Measurements from ENCODE around the gene ZCCHC2. TPM values are rescaled to one million over a fixed set of nuclear protein-coding genes. Genes with fewer than 3 reads are reported as not detected.
A peak's percentile ranks its signal among the peaks of the same experiment; 100 is the strongest.

Gene ZCCHC2
- total and polyA plus RNA-seq, 2 of the 13 experiments (the other 11 are each of a cell fraction or from before 2014, with no cell fraction given), result 62.5 to 76.1 TPM

GRCh38 chr18:62509779-62510178 is 13.0 kb upstream of the ZCCHC2 start:
- H4K20me1 ChIP-seq (ENCODE audit: insufficient read depth, low read length), result no peaks in the 10 kb centered on the region
- POLR2A ChIA-PET, result no interaction called here
- intact Hi-C loops (cut with micrococcal nuclease; ENCODE audit: unreplicated experiment), result no loop called here
- TF ChIP-seq SNRNP70 (IDR thresholded peaks at IDR 0.05; ENCODE audit: low read depth, low read length) (no peak), KDM1A (CRISPR knock-in tag; IDR thresholded peaks at IDR 0.05) (no peak), TAF15 (IDR thresholded peaks at IDR 0.05; ENCODE audit: low read depth, low read length, poor library complexity, severe bottlenecking) (no peak), SOX5 (CRISPR knock-in tag; IDR thresholded peaks at IDR 0.05; ENCODE audit: borderline replicate concordance) (peak; percentile 42; the same call in 1 of the 2 replicates), MLX (CRISPR knock-in tag; IDR thresholded peaks at IDR 0.05) (no peak), DMAP1 (CRISPR knock-in tag; IDR thresholded peaks at IDR 0.05) (no peak), USF2 (IDR thresholded peaks at IDR 0.05; ENCODE audit: low read depth, low read length) (no peak), USF2 (CRISPR knock-in tag; IDR thresholded peaks at IDR 0.05; ENCODE audit: borderline replicate concordance) (no peak), ZBTB14 (CRISPR knock-in tag; IDR thresholded peaks at IDR 0.05) (no peak), ZNF44 (CRISPR knock-in tag; IDR thresholded peaks at IDR 0.05) (no peak), MAFF (IDR thresholded peaks at IDR 0.05; ENCODE audit: low read depth, low read length) (no peak), SIN3A (IDR thresholded peaks at IDR 0.05; ENCODE audit: borderline replicate concordance, low read depth, low read length) (no peak), RNF2 (conservative IDR thresholded peaks at IDR 0.05; ENCODE audit: low read depth) (no peak), CREM (IDR thresholded peaks at IDR 0.05) (0 out of 2 replicates have a peak, but pooled peaks have one; percentile 37), CREM (CRISPR knock-in tag; IDR thresholded peaks at IDR 0.05) (no peak), RCOR2 (CRISPR knock-in tag; IDR thresholded peaks at IDR 0.05) (no peak), DPF2 (CRISPR knock-in tag; IDR thresholded peaks at IDR 0.05; ENCODE audit: borderline replicate concordance, low read depth) (0 out of 2 replicates have a peak, but pooled peaks have one; percentile 32), ZNF343 (CRISPR knock-in tag; IDR thresholded peaks at IDR 0.05) (no peak), SAP130 (CRISPR knock-in tag; IDR thresholded peaks at IDR 0.05; ENCODE audit: low read depth) (peak; percentile 40), ZNF777 (CRISPR knock-in tag; IDR thresholded peaks at IDR 0.05) (no peak), ZC3H13 (CRISPR knock-in tag; IDR thresholded peaks at IDR 0.05) (no peak), ZNF446 (CRISPR knock-in tag; IDR thresholded peaks at IDR 0.05) (no peak)

More at GRCh38 chr18:62509779-62510178, 13.0 kb upstream of the ZCCHC2 start:
- no peaks in the 10 kb centered on the region for H3K27me3 ChIP-seq (ENCODE audit: control insufficient read depth in 1 of 2, insufficient read depth in 2 of 2, low read length in 2 of 2)
- 0 out of 2 replicates have a peak overlapping the region, but pooled peaks have one; percentile 26 for H3K9ac ChIP-seq (ENCODE audit: insufficient read depth, low read depth, low read length)
- H3K4me1 ChIP-seq (ENCODE audit: insufficient read depth, low read length), result peaks cover 60% of the 10 kb centered on the region
- CTCF ChIA-PET (ENCODE audit: low intra/inter-chr PET ratio, low total read pairs), result no interaction called here
- in situ Hi-C loops (cut with HindIII; ENCODE audit: extremely low pct_ligation_motif_present, low pct_unique_long_range_greater_than_20kb), result no loop called here
- no TSS peak for BruUV-seq (replicated peaks)
- DNase-seq (ENCODE audit: low spot score), result peak; percentile 76
- H2AFZ ChIP-seq (ENCODE audit: low read length), result no peak overlapping the region
- H3K4me2 ChIP-seq (ENCODE audit: low read depth, low read length), result peak overlapping the region; percentile 65
- H3K79me2 ChIP-seq (ENCODE audit: insufficient read depth, low read length), result peaks cover 2% of the 10 kb centered on the region
- 4% methylated on average over 1 of the region's 1 CpG for WGBS (ENCODE audit: low lambda C conversion rate)
- peak overlapping the region; percentile 74 for H3K27ac ChIP-seq (ENCODE audit: extremely low read length, insufficient read depth, low read length)
- peaks cover 29% of the 10 kb centered on the region for H3K9me3 ChIP-seq (ENCODE audit: low read length)
- H3K4me3 ChIP-seq (replicated peaks in 1 of 3; ENCODE audit: insufficient read depth in 1 of 3, low read depth in 2 of 3, low read length in 3 of 3), result peak overlapping the region in 1 of 3 experiments; percentile 5; a peak in 1 of 6 replicates
- ATAC-seq, result peak; percentile 79
- FAIRE-seq, result no peak
- no peaks in the 10 kb centered on the region for H3K36me3 ChIP-seq (replicated peaks in 1 of 2; ENCODE audit: control insufficient read depth in 1 of 2, insufficient read depth in 2 of 2, low read length in 2 of 2)
